Suprapubic skin (tissue), 3 donors: ENCODE results near the gene ACADS.
"Not testable (repeated sequence)": the region's sequence is repeated elsewhere in the genome, so short reads cannot be mapped to it uniquely, and the experiment has no call there.

Experiments used
- CTCF ChIP-seq, 2 donors: fragments of 200-600 bp in 1 of 2; fragments of 450-650 bp in 1 of 2; sonication (generic) in 1 of 2; IDR thresholded peaks; one replicate each; pipeline ENCODE4 v1.5.1; 2016 to 2019; ENCODE audit warnings: antibody characterized with exemption in 2 of 2, mild to moderate bottlenecking in 1 of 2, moderate library complexity in 1 of 2
- EP300 ChIP-seq: sonication (generic); formaldehyde crosslinking; IDR thresholded peaks from one replicate; pipeline ENCODE4 v1.6.1; 2017; ENCODE audit warnings: antibody characterized with exemption
- POLR2A ChIP-seq, 2 donors: fragments of 450-650 bp; IDR thresholded peaks; one replicate each; pipeline ENCODE4 v1.6.1; 2017; ENCODE audit warnings: antibody characterized with exemption in 2 of 2, mild to moderate bottlenecking in 2 of 2, moderate library complexity in 2 of 2

- TF ChIP-seq EP300; CTCF (IDR thresholded peaks at IDR 0.05); POLR2A (IDR thresholded peaks at IDR 0.05): not testable (repeated sequence)
Measured at GRCh38 chr12:120732198-120732597, 6.6 kb downstream of the ACADS start.
